Adrenal gland (tissue), 5 donors: ENCODE data around the gene MACROD2.

Experiments used
- CTCF ChIP-seq, 6 experiments: fragments of 450-650 bp in 4 of 6; fragments of 200-600 bp in 2 of 6; sonication (generic) in 1 of 6; IDR thresholded peaks; 1 replicate in 5 of 6; 2 replicates in 1 of 6; pipeline versions ENCODE4 v1.5.1 to v1.8.0; 2016 to 2021; ENCODE audit warnings: antibody characterized with exemption in 6 of 6, mild to moderate bottlenecking in 2 of 6, moderate library complexity in 1 of 6
- POLR2A ChIP-seq, 2 donors: fragments of 450-650 bp; IDR thresholded peaks; one replicate each; pipeline ENCODE4 v1.6.1; 2017; ENCODE audit warnings: antibody characterized with exemption in 2 of 2, mild to moderate bottlenecking in 2 of 2, moderate library complexity in 1 of 2
- donor health status: DM: no; HTN: no; CAD: no.

GRCh38 chr20:15328084-15328483, 1332.8 kb downstream of the MACROD2 start:
- TF ChIP-seq CTCF (IDR thresholded peaks at IDR 0.05) (no peak), POLR2A (IDR thresholded peaks at IDR 0.05) (no peak)
